Keratinocyte (primary cell): ENCODE measurements around the gene TMEM132A. TPM values are rescaled to one million over a fixed set of nuclear protein-coding genes. Genes with fewer than 3 reads are reported as not detected.

Experiments
- DNase-seq: peaks from one replicate; pipeline ENCODE4 v3.0.0-alpha.2; 2011; ENCODE audit warnings: low read depth, missing footprints, low spot score
- FAIRE-seq: peaks from 2 replicates; lab custom pipeline; 2011; peaks lifted over from hg19 to GRCh38; lab: Jason Lieb, UNC
- H2AFZ ChIP-seq: 2 replicates; pipeline ENCODE4 v1.6.0; 2012; ENCODE audit warnings: low read length, control low read depth, inconsistent platforms; ENCODE audit not compliant: control insufficient read depth
- H3K27ac ChIP-seq: 2 replicates; pipeline ENCODE4 v1.5.1; 2011; ENCODE audit warnings: low read length; ENCODE audit not compliant: control insufficient read depth, insufficient read depth
- H3K27me3 ChIP-seq: 3 replicates; pipeline ENCODE4 v1.6.0; 2011; ENCODE audit warnings: low read length; ENCODE audit not compliant: control insufficient read depth, insufficient read depth; ENCODE audit errors: extremely low read depth
- H3K36me3 ChIP-seq, 2 experiments: 2 replicates in 1 of 2; 3 replicates in 1 of 2; pipeline ENCODE4 v1.5.1; 2011; ENCODE audit warnings: low read length in 2 of 2, mild to moderate bottlenecking in 1 of 2; ENCODE audit not compliant: control insufficient read depth in 2 of 2, insufficient read depth in 2 of 2; ENCODE audit errors: extremely low read depth in 1 of 2
- H3K4me1 ChIP-seq: 3 replicates; pipeline ENCODE4 v1.5.1; 2011; ENCODE audit warnings: low read length; ENCODE audit not compliant: control insufficient read depth, insufficient read depth; ENCODE audit errors: extremely low read depth
- H3K4me2 ChIP-seq: 3 replicates; pipeline ENCODE4 v1.6.0; 2011; ENCODE audit warnings: low read depth, low read length; ENCODE audit not compliant: control insufficient read depth, insufficient read depth; ENCODE audit errors: extremely low read depth
- H3K4me3 ChIP-seq, 3 experiments: fragments of 200-600 bp in 1 of 3; sonication (generic) in 1 of 3; 2 replicates in 2 of 3; 3 replicates in 1 of 3; pipeline ENCODE4 v1.5.1; 2011 to 2016; ENCODE audit warnings: low read length in 3 of 3, mild to moderate bottlenecking in 3 of 3, control low read depth in 2 of 3, inconsistent platforms in 1 of 3, low read depth in 1 of 3, mixed read lengths in 1 of 3, mixed run types in 1 of 3, moderate library complexity in 1 of 3; ENCODE audit not compliant: control insufficient read depth in 2 of 3, insufficient read depth in 2 of 3; ENCODE audit errors: extremely low read depth in 1 of 3
- H3K79me2 ChIP-seq: 2 replicates; pipeline ENCODE4 v1.6.0; 2012; ENCODE audit warnings: low read length; ENCODE audit not compliant: control insufficient read depth, insufficient read depth
- H3K9ac ChIP-seq: 3 replicates; pipeline ENCODE4 v1.6.0; 2011; ENCODE audit warnings: low read length; ENCODE audit not compliant: control insufficient read depth, insufficient read depth; ENCODE audit errors: extremely low read depth
- H3K9me1 ChIP-seq: 3 replicates; pipeline ENCODE4 v1.6.0; 2011; ENCODE audit warnings: low read length; ENCODE audit not compliant: control insufficient read depth, insufficient read depth; ENCODE audit errors: extremely low read depth
- H3K9me3 ChIP-seq: 2 replicates; pipeline ENCODE4 v1.5.1; 2012; ENCODE audit warnings: low read depth, low read length; ENCODE audit not compliant: control insufficient read depth
- H4K20me1 ChIP-seq: 3 replicates; pipeline ENCODE4 v1.6.0; 2011; ENCODE audit warnings: low read length; ENCODE audit not compliant: control insufficient read depth, insufficient read depth; ENCODE audit errors: extremely low read depth
- EZH2 ChIP-seq: IDR thresholded peaks from one replicate; pipeline ENCODE4 v1.6.1; 2012; ENCODE audit warnings: inconsistent platforms, mild to moderate bottlenecking, low read length, moderate library complexity
- dilution Hi-C: fragments of 300-500 bp; cut with MboI; formaldehyde crosslinking; loops from one replicate; pipeline ENCODE4 v1.7.0; 2020; ENCODE audit warnings: low sequenced_read_pairs; ENCODE audit not compliant: extremely low pct_ligation_motif_present
- polyA plus RNA-seq, 5 experiments: library from polyadenylated mRNA; depleted of rRNA in 3 of 5; stranded (reverse) in 3 of 5; stranded (forward) in 1 of 5; unstranded in 1 of 5; fragments of >200 nt; gene quantifications; 1 replicate in 1 of 5; 2 replicates in 3 of 5; 3 replicates in 1 of 5; pipeline versions ENCODE4 v1.2.1 to v1.2.3, GENCODE V29; 2011 to 2012; ENCODE audit warnings: missing spikeins in 2 of 5, low read depth in 1 of 5, low replicate concordance in 1 of 5
- TF ChIP-seq, protein P1 (sequence below), 3 experiments: IDR thresholded peaks in 1 of 3; conservative IDR thresholded peaks in 1 of 3; optimal IDR thresholded peaks in 1 of 3; 2 replicates in 2 of 3; 3 replicates in 1 of 3; pipeline versions ENCODE3 to v1.5.1; 2011; ENCODE audit warnings: low read length in 3 of 3, mild to moderate bottlenecking in 3 of 3, moderate library complexity in 2 of 3, control low read depth in 1 of 3, inconsistent platforms in 1 of 3; ENCODE audit not compliant: insufficient read depth in 2 of 3; ENCODE audit errors: extremely low read depth in 1 of 3

Gene TMEM132A
- polyA plus RNA-seq, 1 donor (not counting 4 experiments of a cell fraction or from before 2014, with no cell fraction given) = 16.6 TPM

DNA sequence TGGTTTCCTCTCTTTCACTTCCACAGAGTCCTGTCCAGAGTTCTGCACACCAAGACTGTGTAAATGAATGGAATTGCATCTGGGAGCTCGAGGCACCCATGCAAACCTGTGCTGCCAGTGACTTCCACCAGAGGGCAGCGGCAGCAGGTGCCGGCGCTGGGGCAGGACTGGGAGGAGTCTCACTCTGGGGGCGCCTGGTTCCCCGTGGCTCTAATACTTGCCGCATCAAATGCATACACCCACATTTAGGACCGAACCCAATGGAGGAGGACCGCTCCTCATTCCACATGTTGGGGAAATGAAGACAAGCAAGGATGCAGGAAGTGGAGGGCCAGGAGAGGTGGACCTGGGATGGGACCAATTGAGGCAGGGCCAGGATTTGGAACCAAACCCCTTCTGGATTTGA, 46.1 kb downstream of the TMEM132A start:
- H3K79me2 ChIP-seq = no peaks in the 10 kb centered on the region
- no peak overlapping the region for H3K4me2 ChIP-seq
- dilution Hi-C loops = no loop called here
- FAIRE-seq (no peak), DNase-seq (no peak)
- H3K36me3 ChIP-seq = no peaks in the 10 kb centered on the region
- H3K9ac ChIP-seq = no peak overlapping the region
- no peaks in the 10 kb centered on the region for H3K9me3 ChIP-seq
- no peak overlapping the region for H2AFZ ChIP-seq
- H3K27me3 ChIP-seq = no peaks in the 10 kb centered on the region
- no peaks in the 10 kb centered on the region for H3K9me1 ChIP-seq
- H3K4me1 ChIP-seq = no peaks in the 10 kb centered on the region
- no peak for TF ChIP-seq EZH2
- TF ChIP-seq, protein P1, sequence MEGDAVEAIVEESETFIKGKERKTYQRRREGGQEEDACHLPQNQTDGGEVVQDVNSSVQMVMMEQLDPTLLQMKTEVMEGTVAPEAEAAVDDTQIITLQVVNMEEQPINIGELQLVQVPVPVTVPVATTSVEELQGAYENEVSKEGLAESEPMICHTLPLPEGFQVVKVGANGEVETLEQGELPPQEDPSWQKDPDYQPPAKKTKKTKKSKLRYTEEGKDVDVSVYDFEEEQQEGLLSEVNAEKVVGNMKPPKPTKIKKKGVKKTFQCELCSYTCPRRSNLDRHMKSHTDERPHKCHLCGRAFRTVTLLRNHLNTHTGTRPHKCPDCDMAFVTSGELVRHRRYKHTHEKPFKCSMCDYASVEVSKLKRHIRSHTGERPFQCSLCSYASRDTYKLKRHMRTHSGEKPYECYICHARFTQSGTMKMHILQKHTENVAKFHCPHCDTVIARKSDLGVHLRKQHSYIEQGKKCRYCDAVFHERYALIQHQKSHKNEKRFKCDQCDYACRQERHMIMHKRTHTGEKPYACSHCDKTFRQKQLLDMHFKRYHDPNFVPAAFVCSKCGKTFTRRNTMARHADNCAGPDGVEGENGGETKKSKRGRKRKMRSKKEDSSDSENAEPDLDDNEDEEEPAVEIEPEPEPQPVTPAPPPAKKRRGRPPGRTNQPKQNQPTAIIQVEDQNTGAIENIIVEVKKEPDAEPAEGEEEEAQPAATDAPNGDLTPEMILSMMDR (optimal IDR thresholded peaks at IDR 0.05 in 1 of 3, IDR thresholded peaks at IDR 0.05 in 1 of 3, conservative IDR thresholded peaks at IDR 0.05 in 1 of 3; ENCODE audit: extremely low read depth in 1 of 3, insufficient read depth in 2 of 3, low read length in 3 of 3) = peak; percentile 89 to 94 (median 92)
- no peak overlapping the region for H3K4me3 ChIP-seq
- no peaks in the 10 kb centered on the region for H4K20me1 ChIP-seq
- no peak overlapping the region for H3K27ac ChIP-seq

- Histone ChIP-seq H3K4me2 (no peak overlapping the region), H3K4me3 (no peak overlapping the region), H3K9me3 (no peaks in the 10 kb centered on the region), H3K36me3 (no peaks in the 10 kb centered on the region), H3K79me2 (no peaks in the 10 kb centered on the region), H3K9me1 (no peaks in the 10 kb centered on the region), H3K4me1 (no peaks in the 10 kb centered on the region), H3K27me3 (no peaks in the 10 kb centered on the region), H3K9ac (no peak overlapping the region), H4K20me1 (no peaks in the 10 kb centered on the region), H3K27ac (no peak overlapping the region), H2AFZ (no peak overlapping the region)
- FAIRE-seq (no peak), DNase-seq (no peak)
- dilution Hi-C loops = no loop called here
- TF ChIP-seq EZH2 = no peak
- TF ChIP-seq, protein P1 (optimal IDR thresholded peaks at IDR 0.05 in 1 of 3, IDR thresholded peaks at IDR 0.05 in 1 of 3, conservative IDR thresholded peaks at IDR 0.05 in 1 of 3; ENCODE audit: extremely low read depth in 1 of 3, insufficient read depth in 2 of 3, low read length in 3 of 3) = no peak
These were observed 46.6 kb downstream of the TMEM132A start for GRCh38 chr11:60970890-60971289.
